ENCODE measurements around the gene RAB5B. TPM values are rescaled to one million over a fixed set of nuclear protein-coding genes. Genes with fewer than 3 reads are reported as not detected.
"Not testable (repeated sequence)": the region's sequence is repeated elsewhere in the genome, so short reads cannot be mapped to it uniquely, and the experiment has no call there.

The RAB5B gene
- total RNA-seq, 2 donors from 2014 or later: 91.3 to 95.5 TPM

GRCh38 chr12:55983232-55983842 is 9.5 kb downstream of the RAB5B start:
- no peak overlapping the region for H3K27ac ChIP-seq (ENCODE audit: low read depth, low read length)
- H3K4me3 ChIP-seq (ENCODE audit: low read length): no peak overlapping the region
- no peaks in the 10 kb centered on the region for H3K9me3 ChIP-seq (ENCODE audit: control insufficient read depth, low read length)
- Mint-ChIP-seq H3K27ac (no peak overlapping the region), H3K4me3 (no peak overlapping the region), H3K4me1 (no peaks in the 10 kb centered on the region), H3K27me3 (ENCODE audit: insufficient read depth) (no peaks in the 10 kb centered on the region), H3K36me3 (ENCODE audit: low read depth) (peaks cover 68% of the 10 kb centered on the region), H3K9me3 (no peaks in the 10 kb centered on the region)
- no peaks in the 10 kb centered on the region for H3K27me3 ChIP-seq (ENCODE audit: control insufficient read depth, insufficient read depth, low read length, poor library complexity, severe bottlenecking)
- WGBS, 2 experiments (ENCODE audit: insufficient coverage in 1 of 2, insufficient read length in 1 of 2): 93 to 100% methylated on average over 2 to 4 of the region's 4 CpGs
- H3K36me3 ChIP-seq (ENCODE audit: control insufficient read depth, insufficient read depth, low read length): peaks cover 88% of the 10 kb centered on the region
- DNase-seq: no peak
- no peak overlapping the region for H3K9ac ChIP-seq (ENCODE audit: extremely low read depth, low read length, poor library complexity, severe bottlenecking)
- H3K4me1 ChIP-seq (ENCODE audit: control insufficient read depth, insufficient read depth, low read length): no peaks in the 10 kb centered on the region
- no peak for TF ChIP-seq CTCF (conservative IDR thresholded peaks at IDR 0.05)

DNA sequence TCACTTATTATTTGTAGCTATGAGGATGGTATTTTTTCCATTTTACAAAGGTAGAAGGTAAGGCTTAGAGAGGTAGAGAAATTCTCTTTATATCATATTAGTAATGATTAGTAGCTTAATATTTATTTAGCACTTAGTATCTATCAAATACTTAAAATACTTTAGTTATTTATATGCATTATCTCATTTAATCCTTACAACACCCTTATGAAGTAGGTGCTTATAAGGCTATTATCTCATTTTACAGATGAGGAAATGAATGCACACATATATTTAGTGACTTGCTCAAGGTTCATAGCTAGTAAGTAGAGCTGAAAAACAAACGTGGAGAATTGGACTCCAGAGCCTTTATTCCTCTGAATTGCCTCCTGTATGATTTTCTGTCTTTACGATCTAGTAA is 11.0 kb downstream of the RAB5B start:
- Mint-ChIP-seq H3K9me3 (no peaks in the 10 kb centered on the region), H3K27me3 (ENCODE audit: insufficient read depth) (no peaks in the 10 kb centered on the region), H3K27ac (no peak overlapping the region), H3K4me1 (no peaks in the 10 kb centered on the region), H3K36me3 (ENCODE audit: low read depth) (peaks cover 72% of the 10 kb centered on the region), H3K4me3 (no peak overlapping the region)
- no peaks in the 10 kb centered on the region for H3K27me3 ChIP-seq (ENCODE audit: control insufficient read depth, insufficient read depth, low read length, poor library complexity, severe bottlenecking)
- peaks cover 88% of the 10 kb centered on the region for H3K36me3 ChIP-seq (ENCODE audit: control insufficient read depth, insufficient read depth, low read length)
- H3K4me1 ChIP-seq (ENCODE audit: control insufficient read depth, insufficient read depth, low read length): no peaks in the 10 kb centered on the region
- no peaks in the 10 kb centered on the region for H3K9me3 ChIP-seq (ENCODE audit: control insufficient read depth, low read length)
- H3K4me3 ChIP-seq (ENCODE audit: low read length): no peak overlapping the region
- H3K9ac ChIP-seq (ENCODE audit: extremely low read depth, low read length, poor library complexity, severe bottlenecking): no peak overlapping the region
- 87% methylated on average over 2 of the region's 2 CpGs; no CpG with 5 or more reads in 1 of the 2 experiments for WGBS, 2 experiments (ENCODE audit: insufficient coverage in 1 of 2, insufficient read length in 1 of 2)
- no peak for DNase-seq
- TF ChIP-seq CTCF (conservative IDR thresholded peaks at IDR 0.05): no peak
- no peak overlapping the region for H3K27ac ChIP-seq (ENCODE audit: low read depth, low read length)

DNA sequence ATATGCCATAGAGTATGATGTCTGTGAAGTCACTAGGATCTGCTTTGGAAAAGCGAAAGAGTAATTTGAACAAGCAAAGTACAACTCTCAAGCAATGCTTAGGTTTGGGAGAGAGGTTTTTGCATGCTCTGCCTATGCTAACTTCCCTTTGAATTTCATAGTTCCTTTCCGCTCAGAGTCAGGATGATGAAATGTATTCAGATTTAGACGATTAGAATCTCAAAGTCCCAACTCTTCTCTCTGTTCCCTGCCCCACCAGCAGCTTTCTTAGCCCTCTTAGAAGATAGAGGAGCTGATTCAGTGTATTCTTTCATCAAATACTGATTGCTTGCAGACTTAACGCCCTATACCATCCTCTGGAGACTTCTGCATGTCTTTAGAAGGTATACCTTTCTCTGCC is 11.5 kb downstream of the RAB5B start:
- 98 to 100% methylated on average over 3 to 4 of the region's 4 CpGs for WGBS, 2 experiments (ENCODE audit: insufficient coverage in 1 of 2, insufficient read length in 1 of 2)
- H3K36me3 Mint-ChIP-seq (ENCODE audit: low read depth): peaks cover 73% of the 10 kb centered on the region
- Histone ChIP-seq H3K9me3 (ENCODE audit: control insufficient read depth, low read length) (no peaks in the 10 kb centered on the region), H3K4me1 (ENCODE audit: control insufficient read depth, insufficient read depth, low read length) (no peaks in the 10 kb centered on the region), H3K27ac (ENCODE audit: low read depth, low read length) (no peak overlapping the region), H3K27me3 (ENCODE audit: control insufficient read depth, insufficient read depth, low read length, poor library complexity, severe bottlenecking) (no peaks in the 10 kb centered on the region), H3K4me3 (ENCODE audit: low read length) (no peak overlapping the region), H3K9ac (ENCODE audit: extremely low read depth, low read length, poor library complexity, severe bottlenecking) (no peak overlapping the region), H3K36me3 (ENCODE audit: control insufficient read depth, insufficient read depth, low read length) (peaks cover 90% of the 10 kb centered on the region)
- H3K27ac Mint-ChIP-seq: no peak overlapping the region
- TF ChIP-seq CTCF (conservative IDR thresholded peaks at IDR 0.05): no peak
- H3K9me3 Mint-ChIP-seq: no peaks in the 10 kb centered on the region
- H3K4me3 Mint-ChIP-seq: no peak overlapping the region
- no peaks in the 10 kb centered on the region for H3K4me1 Mint-ChIP-seq
- no peaks in the 10 kb centered on the region for H3K27me3 Mint-ChIP-seq (ENCODE audit: insufficient read depth)
- no peak for DNase-seq

- H3K9me3 Mint-ChIP-seq; H3K27ac ChIP-seq (ENCODE audit: low read depth, low read length); H3K4me3 ChIP-seq (ENCODE audit: low read length); H3K4me1 Mint-ChIP-seq; H3K27me3 ChIP-seq (ENCODE audit: control insufficient read depth, insufficient read depth, low read length, poor library complexity, severe bottlenecking); H3K9me3 ChIP-seq (ENCODE audit: control insufficient read depth, low read length); DNase-seq; H3K9ac ChIP-seq (ENCODE audit: extremely low read depth, low read length, poor library complexity, severe bottlenecking); H3K4me3 Mint-ChIP-seq; H3K27ac Mint-ChIP-seq; H3K4me1 ChIP-seq (ENCODE audit: control insufficient read depth, insufficient read depth, low read length); H3K27me3 Mint-ChIP-seq (ENCODE audit: insufficient read depth): not testable (repeated sequence)
- 95 to 97% methylated on average over 6 to 7 of the region's 7 CpGs for WGBS, 2 experiments (ENCODE audit: insufficient coverage in 1 of 2, insufficient read length in 1 of 2)
- H3K36me3 ChIP-seq (ENCODE audit: control insufficient read depth, insufficient read depth, low read length): peaks cover 91% of the 10 kb centered on the region
- peaks cover 73% of the 10 kb centered on the region for H3K36me3 Mint-ChIP-seq (ENCODE audit: low read depth)
These were observed 12.1 kb downstream of the RAB5B start for GRCh38 chr12:55985976-55986375.

Data from endodermal cell (in vitro differentiated cells).